Fibroblast of skin of right quadriceps (primary cell): ENCODE measurements around the gene KRTAP6-2.

Experiments used
- DNase-seq: peaks from one replicate; pipeline ENCODE4 v3.0.0-alpha.2; 2013

Gene KRTAP6-2, protein sequence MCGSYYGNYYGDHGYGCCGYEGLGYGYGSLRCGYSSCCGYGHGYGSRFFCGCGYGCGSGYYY

DNA sequence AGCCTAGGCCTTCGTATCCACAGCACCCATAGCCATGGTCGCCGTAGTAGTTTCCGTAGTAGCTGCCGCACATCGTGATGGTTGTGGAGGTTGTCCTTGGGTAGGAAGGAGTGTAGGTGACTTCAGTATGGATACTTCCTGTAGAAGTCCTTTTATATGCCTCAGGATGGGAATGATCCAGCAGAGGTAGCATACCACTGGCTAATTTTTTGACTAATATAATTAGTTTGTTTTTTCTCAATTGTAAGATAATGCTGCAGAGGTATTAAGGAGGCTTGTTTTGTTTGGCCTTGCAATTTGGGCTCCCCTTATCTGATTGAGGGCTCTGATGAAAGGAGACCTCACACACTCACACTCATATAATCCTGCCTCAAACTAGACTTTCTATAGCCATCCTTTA is at the start of gene KRTAP6-2:
Gene KRTAP6-2 (minus strand): TSS at position 101 of the 400 bp plus-strand sequence. CDS start 28 bp downstream, at position 73.
- DNase-seq: no peak

DNA sequence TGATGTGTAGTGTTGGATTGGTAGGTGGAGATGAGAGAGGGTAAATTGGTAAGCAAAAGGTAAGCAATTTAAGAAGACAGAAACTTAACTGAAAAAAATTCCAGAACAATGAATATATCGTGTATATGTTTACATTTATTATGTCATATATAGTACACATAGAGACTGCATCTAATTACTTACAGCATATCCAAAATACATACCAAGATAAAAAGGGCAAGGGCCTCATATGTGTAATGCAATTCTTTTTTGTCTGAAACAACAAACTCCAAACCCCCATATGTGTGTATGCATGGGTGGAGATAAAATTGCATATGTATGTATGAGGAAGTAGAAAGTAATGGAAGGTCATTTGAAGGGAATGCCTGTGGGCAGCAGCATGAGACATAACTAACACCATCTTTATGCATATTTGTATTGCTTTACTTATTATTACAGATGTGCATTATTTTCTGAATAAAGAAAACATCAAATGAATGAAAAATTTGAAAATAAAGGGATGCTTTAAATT is 48.3 kb upstream of the KRTAP6-2 start:
- no peak for DNase-seq

DNA sequence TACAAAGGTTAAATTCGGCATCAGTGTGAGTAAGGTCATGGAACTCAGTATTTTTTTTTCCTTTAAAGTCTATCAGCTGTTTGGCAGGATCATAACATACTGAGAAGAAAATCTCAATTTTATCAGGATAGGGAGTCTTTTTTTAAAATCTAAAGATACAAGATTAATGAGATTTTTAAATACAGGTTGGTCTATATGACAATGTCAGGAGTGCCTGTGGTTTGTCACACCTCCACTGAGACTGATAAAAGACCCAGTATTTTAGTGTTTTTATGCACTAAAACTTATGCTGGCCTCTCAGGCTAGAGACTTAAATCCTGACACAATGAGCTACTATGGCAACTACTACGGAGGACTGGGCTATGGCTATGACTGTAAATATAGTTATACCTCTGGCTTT is 43.9 kb upstream of the KRTAP6-2 start, which contains the start of gene KRTAP20-3:
Gene KRTAP20-3 (plus strand): TSS at position 301 of the 400 bp plus-strand sequence.
- no peak for DNase-seq

DNA sequence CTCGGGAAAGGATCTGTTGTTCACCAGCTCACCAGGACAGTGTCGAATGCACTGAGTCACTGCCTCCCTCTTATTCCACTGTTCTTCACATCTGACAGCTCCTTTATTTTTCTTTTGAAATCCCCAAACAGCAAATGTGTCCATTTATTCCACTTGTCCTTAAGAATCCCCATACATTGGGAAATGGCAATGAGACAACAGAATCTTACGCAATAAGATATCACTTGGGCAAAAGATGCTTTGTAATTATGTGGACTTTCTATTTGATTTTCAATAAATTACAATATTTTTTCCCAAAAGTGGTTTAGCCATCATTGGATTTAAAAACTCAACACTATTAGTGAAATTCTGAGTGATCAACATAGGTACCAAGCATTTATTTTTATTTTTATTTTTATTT is 40.0 kb upstream of the KRTAP6-2 start:
- DNase-seq: no peak

DNA sequence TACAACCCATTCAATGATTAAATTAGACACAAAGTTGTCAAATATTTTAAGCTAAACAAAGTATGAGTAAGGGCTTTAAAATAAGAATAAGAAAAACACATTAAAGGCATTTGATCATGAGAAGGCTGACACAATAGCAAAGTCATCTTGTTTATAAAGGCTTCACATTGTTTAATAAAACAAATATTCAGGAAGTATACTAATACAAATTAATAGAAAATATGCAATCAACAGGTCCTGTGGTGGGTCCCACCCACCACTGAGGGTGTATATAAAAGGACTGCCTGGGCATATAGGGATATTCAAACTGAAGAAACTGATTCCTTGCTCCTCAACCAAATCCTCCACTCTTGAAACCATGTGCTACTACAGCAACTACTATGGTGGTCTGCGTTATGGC is 36.2 kb upstream of the KRTAP6-2 start, which contains the start of gene KRTAP20-2:
Gene KRTAP20-2 (plus strand): TSS at position 301 of the 400 bp plus-strand sequence. CDS start 58 bp downstream, at position 359.
- DNase-seq: no peak

DNA sequence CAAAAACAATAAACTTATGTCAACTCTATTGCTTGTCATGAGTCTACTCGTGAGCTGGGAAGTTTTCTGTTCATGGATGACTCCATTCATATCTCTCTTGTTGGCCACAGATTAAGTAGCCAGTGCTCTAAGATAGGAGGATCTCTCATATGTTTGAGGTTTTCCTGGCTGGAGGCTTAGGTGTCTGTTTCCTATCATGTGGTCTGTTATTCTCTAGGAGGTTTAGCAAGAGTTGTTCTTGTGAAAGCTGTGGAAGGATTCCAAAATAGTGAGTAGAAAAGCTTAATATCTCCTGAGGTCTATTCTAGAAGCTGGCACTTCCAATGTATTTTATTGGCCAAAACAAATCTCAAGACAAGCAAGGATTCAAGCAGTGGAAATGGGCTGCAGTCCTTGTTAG is 30.5 kb upstream of the KRTAP6-2 start:
- no peak for DNase-seq

DNA sequence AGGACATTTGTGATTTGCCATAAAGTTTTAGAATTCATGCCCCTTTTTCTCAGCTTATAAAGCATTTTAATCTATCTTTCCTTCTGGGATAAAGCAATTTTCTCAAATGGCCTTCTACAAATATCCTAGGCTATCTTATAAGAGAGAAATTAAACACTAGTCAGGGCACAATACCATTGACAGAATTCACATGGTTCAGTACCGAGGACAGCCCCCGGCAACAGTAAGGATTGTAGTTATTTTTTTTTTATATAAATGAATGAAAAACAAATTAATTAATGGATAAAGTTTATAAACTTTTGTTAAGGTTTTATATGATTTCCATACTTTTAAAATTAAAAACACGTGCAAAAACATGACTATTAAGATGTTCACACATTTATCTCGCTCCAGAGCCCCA is 29.4 kb upstream of the KRTAP6-2 start:
- no peak for DNase-seq

DNA sequence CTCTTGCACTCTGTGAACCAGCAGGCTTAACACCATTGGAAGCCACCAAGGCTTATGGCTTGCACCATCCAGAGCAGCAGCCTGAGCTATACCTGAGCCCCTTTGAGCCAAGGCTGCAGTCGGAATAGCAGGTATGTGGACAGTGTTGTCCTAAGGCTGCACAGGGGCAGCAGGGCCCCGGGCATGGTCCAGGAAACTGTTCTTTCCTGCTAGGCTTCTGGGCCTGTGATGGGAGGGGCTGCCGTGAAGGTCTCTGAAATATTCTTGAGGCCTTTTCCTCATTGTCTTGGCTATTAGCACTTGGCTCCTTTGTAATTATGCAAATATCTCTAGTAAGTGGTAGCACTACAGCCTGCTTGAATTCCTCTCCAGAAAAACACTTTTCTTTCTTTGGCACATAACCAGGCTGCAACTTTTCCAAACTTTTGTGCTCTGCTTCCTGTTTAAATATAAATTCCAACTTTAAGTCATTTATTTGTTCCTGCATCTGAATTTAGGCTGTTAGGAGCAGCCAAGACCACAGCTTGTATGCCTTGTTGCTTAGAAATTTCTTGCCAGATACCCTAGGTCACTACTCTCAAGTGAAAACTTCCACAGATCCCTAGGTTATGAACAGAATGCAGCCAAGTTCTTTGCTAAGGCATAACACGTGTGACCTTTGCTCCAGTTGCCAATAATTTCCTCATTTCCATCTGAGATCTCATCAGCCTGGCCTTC is 26.9 kb upstream of the KRTAP6-2 start:
- no peak for DNase-seq

DNA sequence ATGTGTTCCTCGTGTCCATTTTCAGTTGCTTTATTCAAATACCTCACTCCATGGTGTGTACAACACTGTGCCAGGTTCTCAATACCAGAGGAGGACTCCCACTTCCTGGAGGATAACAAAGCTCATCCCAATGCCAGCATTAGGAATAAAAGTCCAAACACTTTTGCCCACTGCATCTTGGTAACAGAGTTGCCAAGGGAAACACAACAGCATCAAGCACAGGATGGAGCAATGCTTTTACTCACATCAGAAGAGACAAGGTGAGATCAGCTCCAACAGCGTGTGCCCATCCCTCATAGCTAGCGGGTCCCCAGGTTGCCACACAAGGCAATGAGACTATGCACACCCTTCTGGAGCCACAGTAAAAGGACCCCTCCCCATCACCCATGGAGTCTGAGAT is 24.7 kb upstream of the KRTAP6-2 start:
- no peak for DNase-seq

DNA sequence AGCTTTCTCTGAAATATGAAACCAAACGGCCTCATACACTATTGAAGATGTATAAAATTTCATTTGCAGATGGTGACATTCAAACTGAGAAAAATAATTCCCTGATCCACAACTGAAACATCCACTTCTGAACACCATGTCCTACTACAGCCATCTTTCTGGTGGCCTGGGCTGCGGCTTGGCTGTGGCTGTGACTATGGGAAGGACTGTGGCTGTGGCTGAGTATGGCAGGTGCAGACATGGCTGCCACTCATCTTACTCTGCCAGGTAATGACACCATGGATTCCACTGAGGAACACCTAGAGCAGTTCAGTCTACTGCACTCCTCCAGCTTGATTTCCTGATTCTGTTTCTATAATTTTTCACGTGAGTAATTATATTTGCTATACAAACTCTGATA is 21.8 kb upstream of the KRTAP6-2 start, which contains the start of gene KRTAP20-4:
Gene KRTAP20-4 (plus strand): TSS at position 106 of the 400 bp plus-strand sequence.
- DNase-seq: no peak

DNA sequence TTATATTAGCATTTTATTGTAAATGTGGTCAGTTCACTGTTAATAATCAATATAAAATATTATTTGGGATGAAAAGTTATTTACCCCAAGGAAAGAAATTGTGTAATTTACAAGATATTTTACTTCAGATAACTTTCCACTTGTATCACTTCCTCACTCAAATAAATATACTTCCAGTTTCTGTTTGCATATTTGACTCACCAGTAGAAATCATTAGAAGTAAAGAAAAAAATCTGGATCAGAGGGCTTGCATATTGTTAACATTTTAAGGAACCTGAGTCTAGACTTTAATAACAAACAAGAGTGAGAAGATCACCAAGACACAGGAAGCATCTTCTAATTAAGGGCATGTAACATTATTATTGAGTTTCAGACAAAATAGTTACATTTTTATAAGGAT is 21.4 kb upstream of the KRTAP6-2 start:
- DNase-seq: no peak

DNA sequence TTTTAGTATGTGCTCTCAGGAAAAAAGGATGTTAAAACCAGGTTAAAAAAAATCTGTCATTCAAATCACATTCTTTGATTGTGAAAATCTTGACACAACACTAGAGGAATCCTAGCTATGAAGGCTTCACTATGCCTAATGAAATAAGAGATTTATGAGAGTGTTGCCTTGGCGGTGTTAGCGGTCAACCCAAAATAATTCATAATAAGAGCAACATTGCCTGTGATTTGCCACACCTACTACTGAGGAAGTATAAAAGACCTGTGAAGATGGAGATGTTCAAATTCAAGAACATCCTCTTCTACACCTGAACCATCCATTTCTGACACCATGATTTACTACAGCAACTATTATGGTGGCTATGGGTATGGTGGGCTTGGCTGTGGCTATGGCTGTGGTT is 17.4 kb upstream of the KRTAP6-2 start, which contains the start of gene KRTAP20-1:
Gene KRTAP20-1 (plus strand): TSS at position 301 of the 400 bp plus-strand sequence. CDS start 30 bp downstream, at position 331.
- no peak for DNase-seq

DNA sequence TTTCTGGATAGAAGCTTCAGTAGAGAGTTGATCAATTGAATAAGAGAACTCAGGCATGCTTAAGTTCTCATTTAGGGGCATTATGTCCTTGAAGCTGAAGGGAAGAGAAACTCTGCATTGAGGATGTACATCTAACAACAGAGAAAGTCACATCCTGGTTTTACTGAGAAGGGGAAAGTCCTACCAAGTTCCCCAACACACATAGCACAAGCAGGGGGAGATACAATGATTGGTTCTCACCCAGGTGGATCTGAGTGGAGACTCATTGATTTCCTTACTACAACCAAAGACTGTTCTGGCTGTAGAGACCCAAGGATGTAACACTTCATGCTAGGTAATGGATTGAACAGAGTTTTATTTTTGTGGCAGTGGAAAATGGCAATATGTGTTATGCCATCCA is 16.5 kb upstream of the KRTAP6-2 start:
- no peak for DNase-seq

DNA sequence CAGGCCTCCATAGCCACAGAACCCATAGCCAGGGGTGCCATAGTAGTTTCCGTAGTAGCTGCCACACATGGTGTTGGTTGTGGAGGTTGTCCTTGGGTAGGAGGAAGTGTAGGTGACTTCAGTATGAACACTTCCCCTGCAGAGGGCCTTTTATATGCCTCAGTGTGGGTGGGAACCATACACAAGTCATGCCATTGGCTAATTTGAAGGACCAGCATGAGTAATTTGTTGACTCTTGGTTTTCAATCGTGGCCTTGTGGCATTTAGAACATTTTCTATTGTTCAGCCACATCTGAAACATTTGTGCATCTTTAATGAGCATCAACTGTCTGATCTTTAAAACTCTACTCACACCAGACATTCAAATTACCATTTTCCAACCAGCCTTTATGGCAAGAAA is 15.1 kb upstream of the KRTAP6-2 start, which contains the start of gene KRTAP6-1:
Gene KRTAP6-1 (minus strand): TSS at position 95 of the 400 bp plus-strand sequence. CDS start 26 bp downstream, at position 69.
- no peak for DNase-seq

DNA sequence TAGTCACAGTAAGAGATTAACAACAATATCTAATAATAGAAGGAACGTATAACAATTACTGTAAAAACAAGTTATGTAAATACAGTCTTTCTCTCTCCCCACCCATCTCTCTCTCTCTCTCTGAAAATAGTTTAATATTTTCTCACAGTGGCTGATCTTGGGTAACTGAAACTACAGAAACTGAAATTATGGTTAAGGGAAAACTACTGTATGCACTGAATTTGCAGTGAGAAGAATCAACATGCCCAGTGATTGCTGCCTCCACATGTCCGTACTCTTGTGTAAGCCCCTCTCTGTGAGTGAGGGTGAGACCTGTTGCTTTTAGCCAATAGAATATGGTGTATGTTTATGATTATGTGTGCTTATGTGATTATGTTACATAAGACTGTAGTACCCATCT is 13.4 kb upstream of the KRTAP6-2 start:
- no peak for DNase-seq

DNA sequence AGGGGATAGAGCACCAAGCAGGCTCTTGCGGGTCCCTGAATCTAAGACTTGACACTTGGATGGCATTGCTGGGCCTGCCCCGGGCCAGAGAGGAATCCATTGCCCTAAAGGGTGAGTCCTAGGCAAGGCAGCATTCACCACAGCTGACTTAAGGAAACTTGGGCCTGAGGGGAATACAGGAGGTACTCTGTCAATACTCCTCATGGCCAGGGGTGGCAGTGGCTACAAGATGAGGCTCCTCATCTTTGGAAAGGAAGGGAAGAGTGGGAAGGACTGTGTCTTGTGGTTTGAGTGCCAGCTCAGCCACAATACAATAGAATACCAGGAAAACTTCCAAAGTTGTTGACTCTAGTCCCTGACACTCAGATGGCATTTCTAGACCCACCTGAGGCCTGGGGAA is 7.3 kb upstream of the KRTAP6-2 start:
- DNase-seq: no peak

DNA sequence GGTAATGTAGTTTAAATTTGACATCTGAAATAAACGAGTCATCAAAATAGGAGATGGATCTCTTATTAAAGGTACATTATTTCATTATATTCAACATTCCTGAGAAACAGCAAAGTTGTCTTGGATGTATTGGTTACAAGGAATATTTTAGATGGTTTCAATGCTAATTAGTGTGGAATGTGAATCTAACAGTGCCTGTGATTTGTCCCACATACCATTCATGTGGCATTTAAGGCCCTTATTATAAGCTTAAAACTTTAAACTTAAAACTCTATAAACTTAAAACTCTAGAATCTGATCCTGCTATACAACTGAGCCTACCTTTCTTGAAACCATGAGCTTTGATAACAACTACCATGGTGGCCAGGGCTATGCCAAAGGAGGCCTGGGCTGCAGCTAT is 2.1 kb upstream of the KRTAP6-2 start, which contains the start of gene KRTAP22-1:
Gene KRTAP22-1 (plus strand): TSS at position 301 of the 400 bp plus-strand sequence.
- DNase-seq: no peak

DNA sequence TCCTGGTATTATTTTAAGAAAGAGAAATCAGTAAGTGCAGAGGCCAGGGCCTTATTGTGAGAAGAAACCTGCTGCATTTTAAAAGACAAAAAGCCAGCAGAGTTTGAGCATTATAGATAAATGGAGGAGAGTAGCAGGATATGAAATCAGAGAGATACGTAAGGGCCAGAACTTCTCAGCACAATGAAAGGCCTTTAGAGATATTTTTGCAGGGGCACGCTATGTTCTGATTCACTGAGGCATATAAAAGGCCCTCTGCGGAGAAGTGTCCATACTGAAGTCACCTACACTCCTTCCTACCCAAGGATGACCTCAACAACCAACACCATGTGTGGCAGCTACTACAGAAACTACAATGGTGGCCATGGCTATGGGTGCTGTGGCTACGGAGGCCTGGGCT is 6.6 kb downstream of the KRTAP6-2 start, which contains the start of gene KRTAP6-3:
Gene KRTAP6-3 (plus strand): TSS at position 301 of the 400 bp plus-strand sequence. CDS start 6 bp downstream, at position 307.
- DNase-seq: no peak

DNA sequence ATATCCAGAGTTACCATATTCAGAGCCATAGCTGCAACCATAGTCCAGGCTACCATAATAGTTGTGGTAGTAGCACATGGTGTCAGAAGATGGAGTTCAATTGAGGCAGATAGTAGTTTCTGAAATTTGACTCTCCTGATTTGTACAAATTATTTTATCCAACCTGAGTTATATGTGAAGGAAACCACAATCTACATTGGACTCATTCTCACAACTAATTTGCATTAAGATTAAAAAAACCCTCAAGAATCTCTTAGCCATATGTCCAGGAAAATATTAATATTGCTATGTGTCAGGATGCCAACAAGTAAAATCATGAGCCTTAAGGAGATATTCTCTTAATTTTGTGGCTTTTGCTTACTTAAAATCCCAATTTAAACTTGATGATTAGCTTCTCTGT is 8.4 kb downstream of the KRTAP6-2 start, which contains the start of gene KRTAP22-2:
Gene KRTAP22-2 (minus strand): TSS at position 101 of the 400 bp plus-strand sequence.
- no peak for DNase-seq

DNA sequence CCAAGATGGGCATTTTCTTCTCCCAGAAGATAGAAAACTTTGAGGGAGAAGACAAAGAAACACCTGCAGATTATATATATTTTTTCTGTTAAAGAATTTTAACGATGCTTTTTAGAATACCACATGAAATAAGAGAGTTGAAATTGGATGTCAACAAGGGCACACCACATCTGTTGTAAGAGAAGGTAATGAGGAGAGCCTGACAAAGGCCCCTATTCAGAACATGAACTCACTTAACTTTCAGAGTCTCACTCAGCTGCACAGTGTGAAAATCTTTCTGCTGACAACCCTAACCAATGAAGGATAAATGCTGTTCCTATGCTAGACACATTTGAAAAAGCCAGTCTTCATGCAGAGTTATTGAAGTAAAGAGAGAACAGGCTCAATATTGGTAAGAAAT is 15.8 kb downstream of the KRTAP6-2 start:
- no peak for DNase-seq

DNA sequence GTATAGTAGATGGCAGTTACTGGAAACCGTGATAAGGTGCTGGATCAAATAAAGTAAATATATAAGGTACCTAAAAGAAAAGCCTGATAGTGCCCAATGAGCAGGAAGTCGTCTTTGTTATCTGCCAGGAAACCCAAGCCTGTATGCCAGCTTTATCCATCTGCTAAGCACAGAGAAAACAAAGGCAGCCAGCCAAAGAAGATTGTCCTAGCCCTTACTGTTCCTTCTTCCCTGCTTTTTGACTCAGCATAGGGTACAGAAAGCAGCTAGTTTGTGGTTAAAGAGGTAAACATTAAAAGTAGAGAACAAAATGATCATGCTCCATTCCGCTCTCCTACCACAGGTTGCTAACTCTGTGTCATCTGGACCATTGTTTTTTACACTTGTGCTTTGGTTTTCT is 18.6 kb downstream of the KRTAP6-2 start:
- DNase-seq: no peak

DNA sequence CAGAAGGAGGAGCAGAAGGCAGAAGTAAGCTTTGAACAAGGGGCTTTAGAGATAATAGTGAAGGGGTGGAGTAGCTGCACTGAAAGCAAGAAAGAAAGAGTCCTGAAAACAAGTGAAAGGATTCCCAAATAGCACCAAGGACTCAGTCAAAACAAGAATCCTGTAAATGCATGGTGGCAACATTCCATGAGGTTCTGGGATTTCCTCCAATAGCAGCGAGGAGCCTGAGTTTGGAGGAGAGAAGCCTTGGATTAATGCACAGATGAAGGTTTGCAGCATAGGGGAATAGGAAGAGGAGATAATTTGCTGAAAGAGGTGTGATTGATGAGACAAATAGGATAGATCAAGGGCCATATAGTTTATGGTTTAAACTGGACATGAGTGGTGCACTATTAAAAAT is 19.4 kb downstream of the KRTAP6-2 start:
- no peak for DNase-seq

DNA sequence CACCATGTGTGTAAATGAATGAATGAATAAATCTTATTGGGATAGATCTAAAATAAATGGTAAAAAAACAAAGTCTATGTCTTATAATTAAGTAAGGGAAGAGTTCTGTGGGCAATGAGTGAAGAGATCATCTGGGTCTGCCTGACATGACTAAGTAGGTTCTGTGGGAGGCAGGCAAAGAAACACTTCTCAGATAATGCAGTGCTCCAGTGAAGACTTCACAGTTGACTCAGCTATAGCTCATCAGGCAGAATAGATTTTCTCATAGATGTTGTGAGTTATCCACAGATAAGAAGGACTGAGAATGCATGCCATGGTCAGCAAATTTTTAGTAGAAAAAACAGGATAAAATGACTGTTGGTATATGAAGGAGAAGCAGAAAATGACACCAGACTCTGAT is 20.9 kb downstream of the KRTAP6-2 start:
- DNase-seq: no peak

DNA sequence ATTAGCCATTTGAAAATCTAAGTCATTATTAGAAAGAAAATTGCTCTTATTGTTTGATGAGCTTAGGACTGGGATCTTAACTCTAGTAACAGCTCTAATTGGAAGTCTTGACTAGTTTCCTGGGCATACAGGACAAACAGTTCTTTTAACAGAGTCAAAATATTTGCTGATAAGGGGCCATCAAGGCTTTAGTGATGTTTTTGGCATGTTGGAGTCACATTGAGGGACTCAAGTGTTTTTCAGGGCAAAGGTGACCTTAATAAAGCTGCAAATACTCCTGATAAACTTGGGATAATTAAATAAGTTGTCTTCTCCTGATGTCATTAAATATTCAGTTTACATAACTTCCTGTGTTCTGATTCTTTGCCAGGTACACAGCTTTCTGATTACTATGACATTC is 31.1 kb downstream of the KRTAP6-2 start:
- DNase-seq: no peak
